ENCODE measurements around the gene RNF113B. TPM values are rescaled to one million over a fixed set of nuclear protein-coding genes. Genes with fewer than 3 reads are reported as not detected.

RNF113B gene
- total and polyA plus RNA-seq, 2 donors (not counting 1 experiment from before 2014, with no cell fraction given), result not detected

GRCh38 chr13:98195054-98195791, 18.2 kb upstream of the RNF113B start:
- no peaks in the 10 kb centered on the region for H3K27me3 ChIP-seq (replicated peaks in 1 of 4; ENCODE audit: control extremely low read depth in 1 of 4, control insufficient read depth in 3 of 4, insufficient read depth in 4 of 4, low read length in 3 of 4)
- H3K9ac ChIP-seq (ENCODE audit: low read length), result no peak overlapping the region
- H3K4me3 Mint-ChIP-seq, result no peak overlapping the region
- no peaks in the 10 kb centered on the region for H4K20me1 ChIP-seq (ENCODE audit: control insufficient read depth, insufficient read depth, low read length, poor library complexity, severe bottlenecking)
- no peaks in the 10 kb centered on the region for H3K9me3 Mint-ChIP-seq (ENCODE audit: insufficient read depth)
- no peak for ATAC-seq (ENCODE audit: low read depth)
- H3K27me3 Mint-ChIP-seq, result no peaks in the 10 kb centered on the region
- no peak overlapping the region for H3K27ac ChIP-seq (ENCODE audit: low read length in 2 of 2)
- H2AFZ ChIP-seq (ENCODE audit: insufficient read depth, low read depth, low read length, poor library complexity, severe bottlenecking), result no peak overlapping the region
- WGBS (ENCODE audit: insufficient coverage), result 87% methylated on average over 9 of the region's 10 CpGs
- no peak overlapping the region for H3K27ac Mint-ChIP-seq
- no peaks in the 10 kb centered on the region for H3K36me3 ChIP-seq (replicated peaks in 1 of 2; ENCODE audit: control extremely low read depth in 1 of 2, control insufficient read depth in 1 of 2, extremely low read depth in 1 of 2, insufficient read depth in 2 of 2, low read length in 1 of 2)
- H3K79me2 ChIP-seq (ENCODE audit: control insufficient read depth, insufficient read depth, low read length), result no peaks in the 10 kb centered on the region
- TF ChIP-seq EZH2 (IDR thresholded peaks at IDR 0.05; ENCODE audit: borderline replicate concordance, insufficient read depth, low read depth, low read length, poor library complexity, severe bottlenecking) (no peak), CTCF (IDR thresholded peaks at IDR 0.05) (no peak)
- DNase-seq, result no peak
- ChIA-PET CTCF (no interaction called here), POLR2A (no interaction called here)
- H3K4me2 ChIP-seq (replicated peaks; ENCODE audit: low read depth, low read length, poor library complexity, severe bottlenecking), result no peak overlapping the region
- no peaks in the 10 kb centered on the region for H3K4me1 Mint-ChIP-seq
- intact Hi-C loops (cut with micrococcal nuclease), result no loop called here
- H3K9me3 ChIP-seq (ENCODE audit: control extremely low read depth in 1 of 3, control insufficient read depth in 2 of 3, insufficient read depth in 1 of 3, low read length in 2 of 3), result no peaks in the 10 kb centered on the region
- no peak overlapping the region for H3K4me3 ChIP-seq (ENCODE audit: control extremely low read depth in 1 of 5, extremely low read depth in 1 of 5, insufficient read depth in 1 of 5, low read depth in 2 of 5, low read length in 4 of 5)
- no peaks in the 10 kb centered on the region for H3K4me1 ChIP-seq (ENCODE audit: control insufficient read depth in 2 of 2, insufficient read depth in 2 of 2, low read length in 2 of 2)

- WGBS (ENCODE audit: insufficient coverage), result no CpG with 5 or more reads among the region's 2 CpGs
- H3K4me1 ChIP-seq (ENCODE audit: control insufficient read depth in 2 of 2, insufficient read depth in 2 of 2, low read length in 2 of 2), result no peaks in the 10 kb centered on the region
- H3K27me3 ChIP-seq (replicated peaks in 1 of 4; ENCODE audit: control extremely low read depth in 1 of 4, control insufficient read depth in 3 of 4, insufficient read depth in 4 of 4, low read length in 3 of 4), result no peaks in the 10 kb centered on the region
- no peaks in the 10 kb centered on the region for H3K9me3 Mint-ChIP-seq (ENCODE audit: insufficient read depth)
- intact Hi-C loops (cut with micrococcal nuclease), result no loop called here
- ChIA-PET POLR2A (no interaction called here), CTCF (no interaction called here)
- no peaks in the 10 kb centered on the region for H3K36me3 ChIP-seq (replicated peaks in 1 of 2; ENCODE audit: control extremely low read depth in 1 of 2, control insufficient read depth in 1 of 2, extremely low read depth in 1 of 2, insufficient read depth in 2 of 2, low read length in 1 of 2)
- H3K4me3 ChIP-seq (ENCODE audit: control extremely low read depth in 1 of 5, extremely low read depth in 1 of 5, insufficient read depth in 1 of 5, low read depth in 2 of 5, low read length in 4 of 5), result no peak overlapping the region
- no peak overlapping the region for H3K4me3 Mint-ChIP-seq
- ATAC-seq (ENCODE audit: low read depth), result no peak
- no peaks in the 10 kb centered on the region for H3K79me2 ChIP-seq (ENCODE audit: control insufficient read depth, insufficient read depth, low read length)
- no peak overlapping the region for H3K27ac Mint-ChIP-seq
- no peak overlapping the region for H2AFZ ChIP-seq (ENCODE audit: insufficient read depth, low read depth, low read length, poor library complexity, severe bottlenecking)
- peaks cover 2% of the 10 kb centered on the region for H3K27me3 Mint-ChIP-seq
- no peak overlapping the region for H3K4me2 ChIP-seq (replicated peaks; ENCODE audit: low read depth, low read length, poor library complexity, severe bottlenecking)
- H3K9ac ChIP-seq (ENCODE audit: low read length), result no peak overlapping the region
- H3K27ac ChIP-seq (ENCODE audit: low read length in 2 of 2), result no peak overlapping the region
- H3K4me1 Mint-ChIP-seq, result no peaks in the 10 kb centered on the region
- TF ChIP-seq CTCF (IDR thresholded peaks at IDR 0.05), result no peak
- H3K9me3 ChIP-seq (ENCODE audit: control extremely low read depth in 1 of 3, control insufficient read depth in 2 of 3, insufficient read depth in 1 of 3, low read length in 2 of 3), result no peaks in the 10 kb centered on the region
- H4K20me1 ChIP-seq (ENCODE audit: control insufficient read depth, insufficient read depth, low read length, poor library complexity, severe bottlenecking), result no peaks in the 10 kb centered on the region
- DNase-seq, result no peak
Observed at GRCh38 chr13:98192008-98192407, 14.9 kb upstream of the RNF113B start.

All from B cell (primary cell).